ENCODE data around the gene SPPL3.
"Not testable (repeated sequence)": the region's sequence is repeated elsewhere in the genome, so short reads cannot be mapped to it uniquely, and the experiment has no call there.

The SPPL3 gene

GRCh38 chr12:120904197-120904773, at the start of gene SPPL3:
TSS of gene SPPL3 (minus strand) at chr12:120904358. CDS start at chr12:120903867, 491 bp downstream.
- peak; percentile 90 to 91 for DNase-seq

GRCh38 chr12:120950807-120951206, 46.6 kb upstream of the SPPL3 start:
- no peak for DNase-seq

GRCh38 chr12:120950260-120950799, 46.2 kb upstream of the SPPL3 start:
- not testable (repeated sequence) for DNase-seq

- not testable (repeated sequence) for DNase-seq
Measured at GRCh38 chr12:120945516-120945915, 41.4 kb upstream of the SPPL3 start.

- DNase-seq: peak; percentile 40 to 61
Measured at GRCh38 chr12:120944645-120945217, 40.6 kb upstream of the SPPL3 start.

GRCh38 chr12:120943482-120943881, 39.3 kb upstream of the SPPL3 start:
- no peak for DNase-seq

GRCh38 chr12:120941846-120942405, 37.8 kb upstream of the SPPL3 start:
- no peak for DNase-seq

GRCh38 chr12:120941412-120941811, 37.3 kb upstream of the SPPL3 start:
- no peak for DNase-seq

GRCh38 chr12:120940799-120941198, 36.6 kb upstream of the SPPL3 start:
- DNase-seq: no peak

- DNase-seq: no peak
Measured at GRCh38 chr12:120940006-120940405, 35.8 kb upstream of the SPPL3 start.

GRCh38 chr12:120939523-120939922, 35.4 kb upstream of the SPPL3 start:
- peak in 1 of 2 donors; percentile 42 for DNase-seq

GRCh38 chr12:120938496-120938895, 34.3 kb upstream of the SPPL3 start:
- DNase-seq: no peak

- peak in 1 of 2 donors; percentile 13 for DNase-seq
Measured at GRCh38 chr12:120936197-120936596, 32.0 kb upstream of the SPPL3 start.

- DNase-seq: no peak
Measured at GRCh38 chr12:120933786-120934185, 29.6 kb upstream of the SPPL3 start.

GRCh38 chr12:120932956-120933526, 28.9 kb upstream of the SPPL3 start:
- no peak for DNase-seq

GRCh38 chr12:120932058-120932457, 27.9 kb upstream of the SPPL3 start:
- no peak for DNase-seq

GRCh38 chr12:120930032-120930431, 25.9 kb upstream of the SPPL3 start:
- no peak for DNase-seq

- no peak for DNase-seq
Measured at GRCh38 chr12:120928864-120929652, 24.9 kb upstream of the SPPL3 start.

GRCh38 chr12:120925740-120926563, 21.8 kb upstream of the SPPL3 start:
- DNase-seq: no peak

GRCh38 chr12:120922279-120922678, 18.1 kb upstream of the SPPL3 start:
- no peak for DNase-seq

- no peak for DNase-seq
Measured at GRCh38 chr12:120921637-120922036, 17.5 kb upstream of the SPPL3 start.

GRCh38 chr12:120920178-120920577, 16.0 kb upstream of the SPPL3 start:
- DNase-seq: no peak

All from CD4-positive, alpha-beta T cell treated with Interleukin-1 beta for 1 hour (primary cell).